H1 (cell line): ENCODE measurements around the gene GGA1. TPM values are rescaled to one million over a fixed set of nuclear protein-coding genes. Genes with fewer than 3 reads are reported as not detected.

Source experiments
- CTCF ChIA-PET: fragments of 300-600 bp; sonication (Branson Sonifier 250); formaldehyde crosslinking; loops from one replicate; lab custom pipeline; 2021; ENCODE audit not compliant: partially characterized antibody; lab: Charles Lee
- POLR2A ChIA-PET: fragments of 300-600 bp; sonication (Branson Sonifier 250); formaldehyde crosslinking; loops from one replicate; lab custom pipeline; 2021; ENCODE audit warnings: inconsistent platforms; ENCODE audit not compliant: partially characterized antibody; lab: Charles Lee
- DNase-seq, 2 experiments: peaks; one replicate each; pipeline versions ENCODE4 v3.0.0 to v3.0.0-alpha.2; 2010 to 2022; ENCODE audit warnings: low spot score in 2 of 2, low read depth in 1 of 2, mixed read lengths in 1 of 2
- FAIRE-seq: peaks from 2 replicates; lab custom pipeline; 2011; peaks lifted over from hg19 to GRCh38; lab: Jason Lieb, UNC
- H2AFZ ChIP-seq: 2 replicates; pipeline ENCODE4 v1.8.1; 2012; ENCODE audit warnings: low read length, inconsistent platforms
- H2AK5ac ChIP-seq: 2 replicates; pipeline ENCODE4 v1.6.1; 2013; ENCODE audit warnings: low read depth, low read length
- H2BK120ac ChIP-seq: replicated peaks from 2 replicates; pipeline ENCODE3; 2013; ENCODE audit warnings: low read depth, low read length, inconsistent platforms
- H2BK12ac ChIP-seq: 2 replicates; pipeline ENCODE4 v1.6.1; 2013; ENCODE audit warnings: low read depth, low read length
- H2BK15ac ChIP-seq: 2 replicates; pipeline ENCODE4 v1.6.1; 2013; ENCODE audit warnings: low read length
- H2BK20ac ChIP-seq: 2 replicates; pipeline ENCODE4 v1.6.1; 2013; ENCODE audit warnings: low read length
- H2BK5ac ChIP-seq: 2 replicates; pipeline ENCODE4 v1.6.1; 2013; ENCODE audit warnings: low read depth, low read length
- H3K14ac ChIP-seq: 2 replicates; pipeline ENCODE4 v1.6.1; 2013; ENCODE audit warnings: inconsistent platforms; ENCODE audit not compliant: insufficient read length
- H3K18ac ChIP-seq: 2 replicates; pipeline ENCODE4 v1.6.1; 2013; ENCODE audit warnings: low read length; ENCODE audit errors: extremely low read depth
- H3K23ac ChIP-seq: 2 replicates; pipeline ENCODE4 v1.6.1; 2013; ENCODE audit warnings: inconsistent platforms; ENCODE audit not compliant: insufficient read length
- H3K23me2 ChIP-seq: 2 replicates; pipeline ENCODE4 v1.6.1; 2013; ENCODE audit warnings: low read depth, low read length
- H3K27ac ChIP-seq: 2 replicates; pipeline ENCODE4 v1.6.1; 2011; ENCODE audit warnings: low read depth, low read length, inconsistent platforms
- H3K27me3 ChIP-seq, 4 experiments: replicated peaks in 1 of 4; 1 replicate in 1 of 4; 2 replicates in 3 of 4; pipeline versions ENCODE4 v1.6.1 to v1.8.1; 2011 to 2013; ENCODE audit warnings: low read length in 3 of 4, mild to moderate bottlenecking in 3 of 4, inconsistent platforms in 2 of 4, mixed read lengths in 2 of 4, moderate library complexity in 1 of 4; ENCODE audit not compliant: control insufficient read depth in 3 of 4, insufficient read depth in 3 of 4; ENCODE audit errors: extremely low read depth in 1 of 4
- H3K36me3 ChIP-seq, 4 experiments: 2 replicates each; pipeline versions ENCODE4 v1.6.1 to v1.8.1; 2011 to 2013; ENCODE audit warnings: mild to moderate bottlenecking in 4 of 4, low read length in 3 of 4, moderate library complexity in 2 of 4, control low read depth in 1 of 4, inconsistent platforms in 1 of 4; ENCODE audit not compliant: insufficient read depth in 4 of 4, control insufficient read depth in 2 of 4
- H3K4ac ChIP-seq: replicated peaks from 2 replicates; pipeline ENCODE3; 2013; ENCODE audit warnings: low read length, low read depth, mixed read lengths, inconsistent platforms; ENCODE audit not compliant: insufficient read length
- H3K4me1 ChIP-seq, 4 experiments: replicated peaks in 1 of 4; 1 replicate in 1 of 4; 2 replicates in 3 of 4; pipeline versions ENCODE4 v1.6.1 to v1.8.1; 2011 to 2013; ENCODE audit warnings: low read length in 3 of 4, inconsistent platforms in 2 of 4, mixed read lengths in 1 of 4; ENCODE audit not compliant: insufficient read depth in 4 of 4, control insufficient read depth in 3 of 4
- H3K4me2 ChIP-seq, 2 experiments: 2 replicates each; pipeline versions ENCODE4 v1.6.1 to v1.8.1; 2011 to 2013; ENCODE audit warnings: low read depth in 2 of 2, low read length in 2 of 2, control low read depth in 1 of 2, inconsistent platforms in 1 of 2, mild to moderate bottlenecking in 1 of 2; ENCODE audit not compliant: insufficient read depth in 1 of 2
- H3K4me3 ChIP-seq, 4 experiments: fragments of 200-600, 300-600 bp in 1 of 4; sonication (generic), shearing (Covaris generic), sonication (Bioruptor Twin) in 1 of 4; 2 replicates each; pipeline versions ENCODE4 v1.5.1 to v1.8.1; 2011 to 2016; ENCODE audit warnings: low read length in 4 of 4, low read depth in 3 of 4, control low read depth in 2 of 4, inconsistent platforms in 2 of 4, mild to moderate bottlenecking in 2 of 4, mixed read lengths in 1 of 4, moderate library complexity in 1 of 4; ENCODE audit not compliant: insufficient read depth in 2 of 4; ENCODE audit errors: extremely low read depth in 1 of 4
- H3K56ac ChIP-seq: replicated peaks from 2 replicates; pipeline ENCODE3; 2013; ENCODE audit warnings: low read depth, mild to moderate bottlenecking, mixed read lengths, low read length, inconsistent platforms; ENCODE audit not compliant: insufficient read length
- H3K79me1 ChIP-seq: 2 replicates; pipeline ENCODE4 v1.6.1; 2013; ENCODE audit warnings: low read depth, low read length, control low read depth
- H3K79me2 ChIP-seq, 2 experiments: 2 replicates each; pipeline versions ENCODE4 v1.6.1 to v1.8.1; 2012 to 2013; ENCODE audit warnings: low read length in 2 of 2, mild to moderate bottlenecking in 2 of 2, inconsistent platforms in 1 of 2; ENCODE audit not compliant: insufficient read depth in 2 of 2, control insufficient read depth in 1 of 2
- H3K9ac ChIP-seq, 4 experiments: replicated peaks in 1 of 4; 1 replicate in 1 of 4; 2 replicates in 3 of 4; pipeline versions ENCODE4 v1.6.1 to v1.8.1; 2011 to 2013; ENCODE audit warnings: low read depth in 3 of 4, low read length in 3 of 4, control low read depth in 2 of 4, mild to moderate bottlenecking in 2 of 4, moderate library complexity in 2 of 4, inconsistent platforms in 1 of 4; ENCODE audit errors: extremely low read depth in 1 of 4
- H3K9me3 ChIP-seq, 2 experiments: 2 replicates each; pipeline versions ENCODE4 v1.6.1 to v1.8.1; 2012 to 2013; ENCODE audit warnings: mild to moderate bottlenecking in 2 of 2, moderate library complexity in 2 of 2, control low read depth in 1 of 2, inconsistent platforms in 1 of 2, low read depth in 1 of 2, low read length in 1 of 2, mixed read lengths in 1 of 2; ENCODE audit not compliant: insufficient read depth in 2 of 2
- H4K20me1 ChIP-seq, 2 experiments: replicated peaks in 1 of 2; 2 replicates each; pipeline versions ENCODE3 to v1.8.1; 2011 to 2013; ENCODE audit warnings: inconsistent platforms in 2 of 2, low read length in 2 of 2, mild to moderate bottlenecking in 1 of 2; ENCODE audit not compliant: insufficient read depth in 2 of 2, control insufficient read depth in 1 of 2
- H4K5ac ChIP-seq: 2 replicates; pipeline ENCODE4 v1.6.1; 2013; ENCODE audit warnings: low read length, low read depth, mixed read lengths, inconsistent platforms; ENCODE audit not compliant: insufficient read length
- H4K8ac ChIP-seq: 2 replicates; pipeline ENCODE4 v1.8.0; 2013; ENCODE audit warnings: mild to moderate bottlenecking, moderate library complexity, low read length, inconsistent platforms; ENCODE audit not compliant: insufficient read depth; ENCODE audit errors: extremely low read depth
- H4K91ac ChIP-seq: replicated peaks from 2 replicates; pipeline ENCODE3; 2013; ENCODE audit warnings: low read length, mixed read lengths, inconsistent platforms; ENCODE audit not compliant: insufficient read length
- CHD2 ChIP-seq: IDR thresholded peaks from 2 replicates; pipeline ENCODE4 v1.6.1; 2012; ENCODE audit warnings: low read length, improper control_type of control experiment
- CTCF ChIP-seq, 3 experiments: IDR thresholded peaks; 1 replicate in 2 of 3; 2 replicates in 1 of 3; pipeline versions ENCODE4 v1.5.1 to v1.6.1; 2011; ENCODE audit warnings: low read length in 3 of 3, mild to moderate bottlenecking in 3 of 3, inconsistent platforms in 2 of 3, low read depth in 1 of 3, moderate library complexity in 1 of 3; ENCODE audit not compliant: insufficient read depth in 1 of 3; ENCODE audit errors: control extremely low read depth in 1 of 3
- POLR2A ChIP-seq, 2 experiments: IDR thresholded peaks; 1 replicate in 1 of 2; 2 replicates in 1 of 2; pipeline ENCODE4 v1.6.1; 2011; ENCODE audit warnings: low read depth in 2 of 2, low read length in 2 of 2, mild to moderate bottlenecking in 2 of 2; ENCODE audit errors: control extremely low read depth in 1 of 2
- POLR2AphosphoS5 ChIP-seq: IDR thresholded peaks from 2 replicates; pipeline ENCODE4 v1.6.1; 2011; ENCODE audit warnings: low read depth, low read length
- RFX5 ChIP-seq: IDR thresholded peaks from 2 replicates; pipeline ENCODE4 v1.6.1; 2011; ENCODE audit warnings: low read depth, low read length, improper control_type of control experiment, borderline replicate concordance
- SIN3A ChIP-seq, 2 experiments: IDR thresholded peaks in 1 of 2; conservative IDR thresholded peaks in 1 of 2; 2 replicates each; pipeline ENCODE4 v1.6.1; 2011 to 2012; ENCODE audit warnings: low read length in 2 of 2, improper control_type of control experiment in 1 of 2, low read depth in 1 of 2, mild to moderate bottlenecking in 1 of 2
- SP2 ChIP-seq: IDR thresholded peaks from 2 replicates; pipeline ENCODE4 v1.6.1; 2012; ENCODE audit warnings: mild to moderate bottlenecking, low read length, inconsistent platforms
- SP4 ChIP-seq: IDR thresholded peaks from 2 replicates; pipeline ENCODE4 v1.6.1; 2012; ENCODE audit warnings: low read length, inconsistent platforms
- SRF ChIP-seq: IDR thresholded peaks from 2 replicates; pipeline ENCODE4 v1.6.1; 2011; ENCODE audit warnings: mild to moderate bottlenecking, low read depth, low read length, moderate library complexity
- SUZ12 ChIP-seq: fragments of 200-600 bp; sonication (generic); IDR thresholded peaks from 2 replicates; pipeline ENCODE4 v1.6.1; 2012; ENCODE audit warnings: mild to moderate bottlenecking, inconsistent platforms, low read length, moderate library complexity, mixed read lengths
- TAF7 ChIP-seq: optimal IDR thresholded peaks from 2 replicates; pipeline ENCODE3; 2011; ENCODE audit warnings: low read depth, mild to moderate bottlenecking, inconsistent platforms, low read length, moderate library complexity, borderline replicate concordance
- YY1 ChIP-seq: IDR thresholded peaks from 2 replicates; pipeline ENCODE4 v1.6.1; 2011; ENCODE audit warnings: low read depth, mild to moderate bottlenecking, low read length
- WGBS, 2 experiments: shearing (Covaris generic) in 1 of 2; methylation state at CpG; one replicate each; pipeline versions ENCODE4 v1.1.6 to v1.1.7; 2013 to 2015; ENCODE audit warnings: low lambda C conversion rate in 2 of 2, mixed read lengths in 2 of 2, inconsistent platforms in 1 of 2, low coverage in 1 of 2, missing lambda C conversion rate in 1 of 2; ENCODE audit not compliant: insufficient replicate concordance in 2 of 2, insufficient coverage in 1 of 2, insufficient read length in 1 of 2; ENCODE audit errors: extremely low coverage in 1 of 2, missing lambda C conversion rate in 1 of 2; 5-methylcytosine and 5-hydroxymethylcytosine counted together
- polyA plus RNA-seq, 7 experiments: library from polyadenylated mRNA; depleted of rRNA in 3 of 7; stranded (reverse) in 5 of 7; unstranded in 2 of 7; fragments of >200 nt in 5 of 7; fragments of 200-250 nt in 2 of 7; gene quantifications; 1 replicate in 5 of 7; 2 replicates in 1 of 7; 4 replicates in 1 of 7; pipeline versions ENCODE4 v1.2.1 to v1.2.3, GENCODE V29; 2011 to 2013; ENCODE audit warnings: missing spikeins in 2 of 7, mixed read lengths in 2 of 7
- total RNA-seq: library from RNA; stranded (reverse); fragmentation: NEBNext Ultra II Directional; extraction: Animal tissue kit (Norgen Biotek cat#: 25700); gene quantifications from 2 replicates; pipeline ENCODE4 v1.2.1, GENCODE V29; 2021

The GGA1 gene
- total and polyA plus RNA-seq, 2 of the 8 experiments (the other 6 are each of a cell fraction or from before 2014, with no cell fraction given), result 49.3 to 57.2 TPM

GRCh38 chr22:37565830-37566229 lies 42.8 kb upstream of the GGA1 start:
- Histone ChIP-seq H3K4ac (no peak overlapping the region), H3K9ac (no peak overlapping the region)
- CTCF ChIA-PET, result interaction anchor here (0.6 to 39.4 kb wide), 17 partner anchors 9 to 297 kb away, joined by 3 to 1347 read pairs (median 15); partner anchors contain the start of genes GGA1, LGALS2 and MFNG
- no peak for TF ChIP-seq SIN3A (conservative IDR thresholded peaks at IDR 0.05 in 1 of 2, IDR thresholded peaks at IDR 0.05 in 1 of 2; ENCODE audit: low read depth in 1 of 2, low read length in 2 of 2)
- no peak for TF ChIP-seq CTCF (IDR thresholded peaks at IDR 0.05; ENCODE audit: control extremely low read depth in 1 of 3, insufficient read depth in 1 of 3, low read depth in 1 of 3, low read length in 3 of 3)
- TF ChIP-seq SRF, result no peak
- TF ChIP-seq POLR2AphosphoS5, result no peak
- no peak for TF ChIP-seq YY1
- no peak for TF ChIP-seq SP4
- no peak for TF ChIP-seq CHD2
- no peak for TF ChIP-seq SP2
- no peak for TF ChIP-seq TAF7
- no peak for TF ChIP-seq RFX5
- TF ChIP-seq SUZ12, result no peak
- no peak for TF ChIP-seq POLR2A (IDR thresholded peaks at IDR 0.05; ENCODE audit: control extremely low read depth in 1 of 2, low read depth in 2 of 2, low read length in 2 of 2)

More at GRCh38 chr22:37565830-37566229, 42.8 kb upstream of the GGA1 start:
- no peak overlapping the region for H4K91ac ChIP-seq
- no peak overlapping the region for H2BK5ac ChIP-seq
- no peak overlapping the region for H2BK15ac ChIP-seq
- H3K4me3 ChIP-seq, result no peak overlapping the region
- no peak overlapping the region for H3K23ac ChIP-seq
- H3K27ac ChIP-seq, result no peak overlapping the region
- H4K20me1 ChIP-seq, result no peaks in the 10 kb centered on the region
- DNase-seq, result no peak
- H4K5ac ChIP-seq, result no peak overlapping the region
- no peak overlapping the region for H2BK20ac ChIP-seq
- FAIRE-seq, result no peak
- no peak overlapping the region for H3K4me2 ChIP-seq
- peaks cover 8% of the 10 kb centered on the region; the same call in 1 of the 2 replicates for H3K23me2 ChIP-seq
- no peak overlapping the region for H2AFZ ChIP-seq
- H3K4me1 ChIP-seq, result peaks cover 13 to 47% (median 27%) of the 10 kb centered on the region in 4 experiments
- H4K8ac ChIP-seq, result no peak overlapping the region
- H3K36me3 ChIP-seq, result no peaks in the 10 kb centered on the region
- H2BK12ac ChIP-seq, result no peak overlapping the region
- H2AK5ac ChIP-seq, result no peak overlapping the region
- H3K27me3 ChIP-seq, result peaks cover 6 to 12% (median 8%) of the 10 kb centered on the region in 4 experiments; a peak in 6 of 7 replicates
- no peaks in the 10 kb centered on the region for H3K9me3 ChIP-seq
- H2BK120ac ChIP-seq, result no peak overlapping the region
- H3K14ac ChIP-seq, result no peak overlapping the region
- H3K18ac ChIP-seq, result no peak overlapping the region; the same call in 1 of the 2 replicates
- WGBS, 2 experiments, result 80% methylated on average over 15 of the region's 17 CpGs; no CpG with 5 or more reads in 1 of the 2 experiments
- POLR2A ChIA-PET, result interaction anchor here (1.0 to 12.2 kb wide), 5 partner anchors 9 to 120 kb away, joined by 3 to 198 read pairs (median 3); partner anchors contain the start of gene NOL12
- no peaks in the 10 kb centered on the region for H3K79me1 ChIP-seq
- no peaks in the 10 kb centered on the region for H3K79me2 ChIP-seq
- no peak overlapping the region for H3K56ac ChIP-seq
